Measurements from ENCODE around the gene WDR74.
"Not testable (repeated sequence)": the region's sequence is repeated elsewhere in the genome, so short reads cannot be mapped to it uniquely, and the experiment has no call there.

WDR74 gene

GRCh38 chr11:62859281-62859703 is 19.9 kb upstream of the WDR74 start:
- not testable (repeated sequence) for DNase-seq

GRCh38 chr11:62858201-62858600 is 18.8 kb upstream of the WDR74 start:
- no peak for DNase-seq

DNA sequence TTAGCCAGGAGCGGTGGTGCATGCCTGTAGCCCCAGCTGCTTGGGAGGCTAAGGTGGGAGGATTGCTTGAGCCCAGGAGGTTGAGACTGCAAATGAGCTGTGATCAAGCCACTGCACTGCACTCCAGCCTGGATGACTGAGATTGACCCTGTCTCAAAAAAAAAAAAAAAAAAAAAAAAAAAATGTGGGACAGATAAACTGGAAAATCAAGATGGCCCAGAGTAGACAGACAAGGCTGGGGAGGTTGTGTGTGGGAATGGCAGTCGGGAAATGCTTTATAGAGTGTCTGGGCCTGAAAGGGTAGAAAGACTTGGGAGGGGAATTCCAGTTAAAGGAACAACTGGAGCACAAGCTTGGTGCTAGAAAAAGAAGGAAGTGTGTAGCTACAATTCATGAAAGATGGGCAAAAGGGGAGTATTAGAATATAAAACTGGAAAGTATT is 18.2 kb upstream of the WDR74 start:
- DNase-seq = no peak

DNA sequence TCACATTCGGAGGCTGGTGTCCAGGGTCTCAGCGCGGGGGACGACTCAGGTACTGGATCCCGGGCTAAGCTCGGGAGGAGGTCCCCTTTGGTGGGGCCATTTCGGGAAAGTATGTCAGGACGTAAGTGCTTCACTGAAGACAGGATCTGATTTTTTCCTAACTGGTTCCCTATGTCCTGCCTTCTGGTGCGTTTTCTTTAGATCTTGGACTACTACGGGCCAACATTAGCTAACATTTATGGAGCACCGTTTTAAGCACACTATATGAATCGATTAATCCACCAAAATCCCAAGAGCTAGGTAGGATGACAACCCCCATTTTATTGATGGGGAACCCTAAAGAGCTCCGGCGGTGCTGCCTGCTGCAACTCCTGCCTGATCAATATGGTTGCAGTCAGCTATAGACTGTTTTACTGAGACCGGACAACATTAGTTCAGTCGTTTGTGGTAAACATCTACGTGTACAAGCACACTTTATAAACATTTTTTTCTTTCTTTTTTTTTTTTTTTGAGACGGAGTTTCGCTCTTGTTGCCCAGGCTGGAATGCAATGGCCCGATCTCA is 17.0 kb upstream of the WDR74 start:
- peak; percentile 39 for DNase-seq

DNA sequence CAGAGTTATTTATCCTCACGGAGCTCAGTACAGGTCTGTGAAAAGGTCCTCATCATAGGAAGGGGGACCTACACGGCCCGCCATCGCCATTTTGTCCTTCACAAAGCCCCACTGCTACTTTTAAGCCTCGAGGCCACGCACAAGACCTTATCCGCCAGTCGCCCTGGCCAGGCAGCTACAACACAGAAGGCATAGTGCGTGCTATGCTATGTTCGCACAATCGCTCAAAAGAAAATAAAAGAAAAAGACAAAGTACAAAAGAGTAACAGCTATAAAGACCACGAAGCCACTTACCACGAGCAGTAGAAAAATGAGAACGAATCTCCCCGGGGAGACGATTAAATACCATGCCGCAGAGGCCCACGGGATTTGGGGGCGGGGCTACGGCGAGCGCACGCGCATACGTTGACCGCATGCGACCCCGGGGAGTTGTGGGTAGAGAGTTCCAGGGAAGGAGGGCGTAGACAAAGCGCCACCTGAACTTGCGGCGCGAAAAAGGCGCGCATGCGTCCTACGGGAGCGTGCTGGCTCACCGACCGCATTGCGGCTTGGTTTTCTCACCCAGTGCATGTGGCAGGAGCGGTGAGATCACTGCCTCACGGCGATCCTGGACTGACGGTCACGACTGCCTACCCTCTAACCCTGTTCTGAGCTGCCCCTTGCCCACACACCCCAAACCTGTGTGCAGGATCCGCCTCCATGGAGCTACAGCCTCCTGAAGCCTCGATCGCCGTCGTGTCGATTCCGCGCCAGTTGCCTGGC is 16.4 kb upstream of the WDR74 start:
- peak; percentile 98 for DNase-seq

- peak; percentile 48 for DNase-seq
Measured at GRCh38 chr11:62854825-62855570, 15.6 kb upstream of the WDR74 start.

GRCh38 chr11:62854013-62854824 is 14.8 kb upstream of the WDR74 start:
- DNase-seq = no peak

DNA sequence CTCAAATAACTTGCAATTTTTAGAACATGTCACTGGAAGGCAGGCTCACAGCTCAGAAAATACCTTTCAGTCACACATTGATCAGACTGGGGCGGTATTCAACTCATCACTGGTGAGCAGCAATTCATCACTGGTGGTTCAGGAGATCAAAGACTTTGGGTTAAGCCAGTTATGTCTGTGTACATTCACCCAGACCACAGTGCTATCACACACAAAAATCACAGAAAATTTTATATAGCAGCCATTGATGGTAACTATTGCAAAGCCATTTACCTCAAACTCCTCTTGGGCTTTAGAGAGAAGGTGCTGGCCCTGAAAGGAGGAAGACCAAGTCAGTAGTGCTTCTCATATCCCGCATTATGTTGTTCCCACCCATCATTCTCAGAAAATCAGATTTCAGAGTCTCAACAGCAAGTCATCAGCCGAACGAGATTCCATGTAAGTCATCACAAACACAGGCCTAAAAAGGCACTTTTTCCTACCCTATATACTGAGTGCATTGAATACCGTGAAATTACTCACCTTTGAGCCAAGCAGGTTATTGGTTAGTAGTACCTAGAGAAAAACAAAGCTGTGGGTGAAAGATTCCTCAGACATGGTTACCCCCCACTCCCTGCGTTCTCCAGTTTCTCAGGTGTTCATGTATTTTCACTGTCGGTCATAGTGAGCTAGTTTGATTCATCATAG is 14.0 kb upstream of the WDR74 start:
- no peak for DNase-seq

- DNase-seq = no peak
Measured at GRCh38 chr11:62852523-62853188, 13.3 kb upstream of the WDR74 start.

- no peak for DNase-seq
Measured at GRCh38 chr11:62851807-62852522, 12.6 kb upstream of the WDR74 start.

GRCh38 chr11:62850911-62851806 is 11.8 kb upstream of the WDR74 start:
- peak; percentile 23 for DNase-seq

DNA sequence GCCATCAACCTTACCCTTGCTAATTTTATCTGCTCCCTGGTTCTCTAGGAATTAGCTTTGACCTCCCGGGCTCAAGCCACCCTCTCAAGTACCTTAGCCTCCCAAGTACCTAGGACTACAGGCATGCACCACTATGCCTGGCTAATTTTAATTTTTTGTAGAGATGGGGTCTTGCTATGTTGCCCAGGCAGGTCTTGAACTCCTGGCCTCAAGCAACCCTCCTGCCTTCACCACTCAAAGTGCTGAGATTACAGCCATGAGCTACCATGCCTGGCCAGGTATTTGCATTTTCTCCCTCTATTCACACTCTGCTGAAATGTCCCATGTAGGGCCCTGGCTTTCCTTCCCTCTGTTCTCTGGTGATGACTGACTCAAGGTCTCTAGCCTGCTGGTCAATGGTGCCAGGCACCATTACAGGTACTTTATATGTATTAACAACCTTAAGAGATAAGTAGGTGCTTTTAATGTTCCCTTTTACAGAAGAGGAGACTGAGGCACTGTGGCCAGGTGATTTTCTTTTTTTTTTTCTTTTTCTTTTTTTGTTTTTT is 8.5 kb upstream of the WDR74 start:
- no peak for DNase-seq

DNA sequence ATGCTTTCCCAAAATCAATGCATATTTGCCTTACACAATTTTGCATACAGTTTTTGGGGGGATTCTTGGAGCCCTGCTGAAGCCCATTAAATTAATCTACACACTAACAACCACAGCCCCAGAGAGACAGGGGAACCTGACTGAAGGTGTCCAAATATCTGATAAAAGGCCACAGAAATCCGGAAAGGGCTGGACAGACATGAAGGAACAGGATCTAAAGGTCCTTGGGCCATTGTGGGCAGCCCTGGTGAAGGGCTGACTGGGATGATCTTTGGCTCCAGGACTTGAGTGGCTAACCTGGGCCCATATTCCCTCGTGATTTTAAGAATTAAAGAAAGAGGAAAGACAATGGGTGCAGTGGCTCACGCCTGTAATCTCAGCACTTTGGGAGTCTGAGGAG is 6.8 kb upstream of the WDR74 start:
- DNase-seq = no peak

GRCh38 chr11:62844154-62844553 is 4.8 kb upstream of the WDR74 start:
- DNase-seq = no peak

DNA sequence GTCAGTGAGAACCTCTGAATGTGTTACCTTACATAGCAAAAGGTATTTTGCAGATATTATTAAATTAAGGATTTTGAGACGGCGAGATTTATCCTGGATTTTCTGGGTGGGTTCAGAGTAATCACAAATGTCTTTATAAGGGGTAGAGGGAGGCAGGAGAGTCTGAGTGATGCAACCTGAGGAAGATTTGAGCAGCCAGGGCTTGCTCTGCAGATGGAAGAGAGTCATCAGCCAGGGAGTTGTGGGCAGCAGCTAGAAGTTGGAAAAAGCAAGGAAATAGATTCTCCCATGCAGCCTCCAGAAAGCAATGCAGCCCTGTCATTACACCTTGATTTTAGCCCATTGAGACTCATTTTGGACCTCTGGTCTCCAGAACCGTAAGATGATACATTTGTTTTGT is 4.1 kb upstream of the WDR74 start:
- DNase-seq = no peak

DNA sequence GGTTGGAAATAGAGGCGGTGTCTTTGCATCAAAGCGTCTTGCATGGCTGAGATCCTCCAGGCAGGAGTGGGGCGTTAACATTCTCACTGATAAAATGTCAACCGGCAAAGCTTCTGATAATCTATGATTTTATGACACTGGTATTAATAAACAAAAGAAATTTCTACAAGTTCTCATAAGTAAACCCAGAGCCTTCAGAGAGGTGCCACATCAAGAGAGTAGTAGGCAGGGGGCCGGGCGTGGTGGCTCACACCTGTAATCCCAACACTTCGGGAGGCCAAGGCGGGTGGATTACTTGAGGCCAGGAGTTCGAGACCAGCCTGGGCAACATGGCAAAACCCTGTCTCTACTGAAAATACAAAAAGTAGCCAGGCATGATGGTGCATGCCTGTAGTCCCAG is 3.5 kb upstream of the WDR74 start:
- DNase-seq = not testable (repeated sequence)

DNA sequence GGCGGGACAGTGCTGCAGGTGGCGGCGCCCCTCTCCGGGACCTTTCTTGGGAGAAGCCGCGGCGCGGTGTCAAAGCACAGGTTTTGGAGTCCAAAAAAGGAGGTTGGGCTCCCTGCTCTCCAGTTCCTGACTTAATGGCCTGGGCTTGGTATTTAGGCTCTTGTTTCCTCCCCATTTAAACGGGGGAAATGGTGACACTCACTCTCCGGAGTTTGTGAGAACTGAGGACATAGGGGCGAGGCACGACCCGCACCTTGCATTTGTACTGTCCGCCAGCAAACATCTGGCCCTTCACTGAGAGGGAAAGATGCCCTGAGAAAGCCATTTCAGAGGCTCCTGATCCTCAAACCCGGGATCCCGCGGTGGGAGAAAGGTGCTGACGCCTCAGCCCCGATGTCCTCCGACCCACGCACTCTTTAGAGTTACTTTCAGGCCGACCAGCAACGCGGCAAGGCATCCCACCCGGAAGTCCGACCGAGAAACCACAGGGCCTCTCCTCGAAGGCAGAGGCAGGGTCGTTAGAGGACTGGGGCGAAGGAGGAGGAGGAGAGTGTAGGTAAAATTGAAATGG is 2.9 kb upstream of the WDR74 start:
- DNase-seq = no peak

GRCh38 chr11:62841361-62842170 is 2.2 kb upstream of the WDR74 start:
- peak; percentile 99 for DNase-seq
